ENCODE data around the gene TTI1.

- no peak for TF ChIP-seq POLR2A (IDR thresholded peaks at IDR 0.05)
- no peak for TF ChIP-seq CTCF (IDR thresholded peaks at IDR 0.05)
Measured at GRCh38 chr20:37972256-37973058, 60.8 kb downstream of the TTI1 start.
